GM12892 (cell line): ENCODE measurements around the gene NET1.

Source experiments
- POLR2A ChIP-seq: IDR thresholded peaks from 2 replicates; pipeline ENCODE4 v1.6.1; 2011; ENCODE audit warnings: low read depth, low read length, control low read depth
- POLR2AphosphoS5 ChIP-seq: IDR thresholded peaks from 2 replicates; pipeline ENCODE4 v1.6.1; 2011; ENCODE audit warnings: low read depth, low read length, control low read depth
- TAF1 ChIP-seq: IDR thresholded peaks from 2 replicates; pipeline ENCODE4 v1.6.1; 2011; ENCODE audit warnings: low read depth, mild to moderate bottlenecking, control low read depth, low read length, borderline replicate concordance

GRCh38 chr10:5491477-5491876 is 79.1 kb downstream of the NET1 start:
- no peak for TF ChIP-seq POLR2AphosphoS5
- no peak for TF ChIP-seq POLR2A
- no peak for TF ChIP-seq TAF1
